ENCODE measurements around the gene NCF4.

NCF4 gene

DNA sequence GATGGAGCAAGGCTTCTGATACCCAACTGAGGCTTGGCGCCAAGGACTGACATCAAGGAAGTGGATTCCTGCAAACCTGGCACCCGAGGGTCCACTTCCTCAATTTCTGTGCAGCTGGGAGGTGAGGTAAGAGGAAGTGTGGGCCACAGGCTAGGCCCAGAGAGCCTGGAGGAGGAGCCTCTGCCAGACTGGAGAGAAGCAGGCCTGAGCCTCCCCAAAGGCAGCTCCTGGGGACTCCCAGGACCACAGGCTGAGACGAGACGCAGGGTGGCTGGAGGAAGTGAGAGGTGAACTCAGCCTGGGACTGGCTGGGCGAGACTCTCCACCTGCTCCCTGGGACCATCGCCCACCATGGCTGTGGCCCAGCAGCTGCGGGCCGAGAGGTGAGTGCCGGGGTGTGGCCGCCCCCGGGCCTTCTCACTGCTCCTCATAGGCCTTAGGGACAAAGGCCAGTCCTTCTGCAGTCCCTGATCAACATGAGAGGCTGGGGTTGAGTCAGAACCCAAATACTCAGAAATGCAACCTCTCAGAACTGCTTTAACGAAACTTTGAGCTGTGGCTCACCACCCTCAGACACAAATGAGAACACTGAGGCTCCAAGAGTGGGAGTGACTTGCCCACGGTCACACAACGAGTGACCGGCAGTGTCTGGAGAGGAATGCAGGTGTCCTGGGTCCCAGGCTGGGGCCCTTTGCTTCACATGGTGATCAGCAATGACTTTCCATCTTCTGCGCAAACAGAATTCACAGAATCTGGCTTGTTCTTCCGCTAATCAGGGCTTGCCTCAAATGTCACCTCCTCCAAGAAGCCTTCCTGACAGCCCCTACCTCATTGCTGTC lies at the start of gene NCF4:
Gene NCF4, plus strand, starts transcription at position 186 of the 839 bp plus-strand sequence. Its CDS starts 166 bp downstream, at position 352.
- peak in 28 of 56 donors; percentile 8 to 69 (median 26) for DNase-seq

DNA sequence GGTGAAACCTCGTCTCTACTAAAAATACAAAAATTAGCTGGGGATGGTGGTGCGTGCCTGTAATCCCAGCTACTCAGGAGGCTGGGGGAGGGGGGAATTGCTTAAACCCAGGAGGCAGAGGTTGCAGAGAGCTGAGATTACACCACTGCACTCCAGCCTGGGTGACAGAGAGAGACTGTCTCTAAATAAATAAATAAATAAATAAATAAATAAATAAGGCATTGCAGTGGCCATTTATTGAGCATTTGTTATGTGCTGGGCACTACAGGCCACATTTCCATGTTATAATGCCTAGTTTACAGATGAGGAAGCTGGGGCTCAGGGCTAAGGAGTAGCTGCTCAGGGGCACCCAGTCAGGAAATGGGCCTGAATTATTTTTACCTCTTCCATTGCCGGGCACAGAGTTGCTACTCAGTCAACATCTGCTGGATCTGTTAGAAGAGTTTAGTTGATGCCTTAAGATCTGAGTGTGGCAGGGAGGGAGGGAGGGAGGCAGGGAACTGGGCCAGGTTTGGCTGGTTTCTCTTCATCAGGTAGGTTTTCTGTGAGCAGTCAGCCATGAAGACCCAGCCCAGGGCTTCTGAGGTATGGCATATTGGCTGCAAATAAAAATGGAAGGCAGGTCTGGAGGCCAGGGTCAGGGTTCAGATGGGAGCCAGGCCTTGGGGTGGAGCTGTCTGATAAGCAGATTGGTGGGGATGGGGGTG lies 49.6 kb upstream of the NCF4 start:
- DNase-seq: no peak

DNA sequence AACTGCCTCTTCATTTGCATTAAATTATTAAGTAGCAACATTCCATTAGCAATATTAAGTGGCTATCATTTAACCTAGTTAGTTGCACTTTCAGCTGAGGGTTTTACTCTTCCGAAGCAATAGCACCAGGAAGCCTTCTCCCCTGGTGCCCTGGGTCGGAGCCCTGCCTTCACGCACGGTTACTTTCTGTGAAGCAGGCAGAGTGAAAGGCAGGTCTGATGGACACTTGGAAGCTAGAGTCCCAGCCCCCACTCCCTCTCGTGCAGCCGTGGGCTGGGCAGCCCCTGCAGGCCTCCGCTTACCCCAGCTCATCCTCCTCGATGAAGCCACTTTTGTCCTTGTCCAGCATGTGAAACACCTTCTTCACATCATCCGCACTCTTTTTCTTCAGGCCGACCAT lies 46.0 kb upstream of the NCF4 start:
- DNase-seq: no peak

DNA sequence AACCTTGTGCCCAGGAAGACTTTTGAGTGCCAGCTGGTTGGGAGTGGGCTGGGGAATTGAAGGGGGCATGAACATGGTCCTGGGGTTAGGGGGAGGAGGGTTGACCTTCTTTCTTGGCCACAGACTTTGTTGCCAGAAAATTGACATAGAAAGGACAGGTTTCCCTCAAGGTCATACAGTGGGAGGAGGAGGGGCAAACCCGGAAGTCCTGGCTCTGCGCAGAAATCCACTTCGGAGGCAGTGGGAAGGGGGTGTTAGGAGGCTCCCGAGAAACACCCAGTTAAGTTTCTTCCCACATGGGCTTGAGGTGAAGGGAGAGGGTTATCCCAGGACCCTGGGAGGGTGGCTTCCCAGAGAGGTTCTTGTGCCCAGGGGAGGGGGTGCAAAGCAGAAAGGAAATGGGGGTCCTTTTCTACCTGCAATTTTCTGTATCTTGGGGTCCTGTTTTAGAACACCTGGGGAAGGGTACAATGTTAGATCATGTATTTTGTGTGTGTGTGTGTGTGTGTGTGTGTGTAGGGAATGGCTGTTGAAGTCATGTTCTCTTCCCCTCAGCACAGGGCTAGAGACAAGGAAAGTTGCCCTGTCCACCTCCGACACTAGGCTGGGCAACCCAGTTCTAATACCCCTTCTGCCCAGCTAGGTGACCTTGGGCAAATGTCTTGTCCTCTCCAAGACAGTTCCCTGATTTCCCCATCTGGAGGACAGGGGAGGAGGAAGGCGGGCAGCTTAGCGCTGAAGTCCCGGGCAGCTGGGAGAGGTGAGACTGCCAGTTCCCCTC lies 45.1 kb upstream of the NCF4 start:
- DNase-seq: no peak

DNA sequence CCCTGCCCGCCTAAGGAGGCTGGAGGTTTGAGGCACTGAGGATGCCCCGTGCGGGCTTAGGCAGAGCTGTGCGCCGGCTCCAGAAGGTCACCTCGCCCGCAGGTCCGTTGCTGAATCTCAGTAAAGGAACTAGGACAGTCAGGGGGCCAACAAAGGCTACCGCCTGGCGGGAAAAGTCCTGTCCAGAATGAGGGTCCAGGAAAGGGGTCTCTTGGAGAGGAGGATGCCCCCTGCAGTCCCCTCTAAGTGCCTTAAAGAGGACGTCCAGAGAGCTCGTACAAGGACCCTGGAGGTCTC lies 44.5 kb upstream of the NCF4 start:
- DNase-seq: no peak

DNA sequence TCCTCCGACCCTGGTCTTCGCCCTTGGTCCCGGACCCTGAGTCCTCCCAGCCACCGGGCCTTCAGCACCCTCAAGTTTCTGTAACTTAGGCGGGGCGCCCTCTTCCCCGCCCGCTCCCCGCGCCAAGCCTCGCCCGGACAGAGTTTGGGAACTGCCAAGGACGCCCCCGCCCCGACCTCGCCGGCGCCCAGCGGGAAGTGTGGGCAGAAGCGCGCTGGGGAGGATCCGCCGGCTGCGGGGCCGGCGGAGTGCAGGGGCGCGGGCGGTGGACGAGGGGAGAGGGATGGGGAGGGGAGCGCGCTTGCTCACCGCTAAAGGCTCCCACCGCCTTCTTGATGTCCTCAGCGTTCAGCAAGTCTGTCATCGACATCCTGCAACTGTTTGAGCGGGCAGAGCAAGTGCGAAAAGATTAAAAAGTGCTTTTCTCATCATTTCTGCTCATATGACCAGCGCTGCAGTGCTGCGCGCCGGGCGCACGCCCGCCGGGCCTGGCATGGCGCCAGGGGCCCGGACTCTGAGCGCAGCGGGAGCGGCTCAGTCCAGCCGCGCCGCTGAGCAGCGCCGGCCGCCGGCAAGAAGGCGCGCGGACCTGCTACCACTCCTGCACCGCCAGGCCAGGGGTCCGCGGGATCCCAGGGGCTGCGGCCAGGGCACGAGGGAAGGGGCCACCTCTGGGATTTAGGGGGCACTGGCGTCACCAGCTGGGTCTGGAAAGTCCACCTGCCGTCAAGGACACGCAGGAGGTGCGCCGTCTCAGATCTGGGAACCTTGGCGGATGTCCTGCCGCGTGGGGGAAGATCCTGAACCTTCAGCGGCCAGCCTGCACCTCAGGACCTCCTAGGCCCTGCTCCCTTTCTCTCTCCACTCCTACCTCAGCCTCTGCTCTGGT lies 43.9 kb upstream of the NCF4 start, which contains the start of gene PVALB:
Gene PVALB, minus strand, starts transcription at position 400 of the 889 bp plus-strand sequence. Its CDS starts 30 bp downstream, at position 370.
- peak in 1 of 56 donors; percentile 12 for DNase-seq

DNA sequence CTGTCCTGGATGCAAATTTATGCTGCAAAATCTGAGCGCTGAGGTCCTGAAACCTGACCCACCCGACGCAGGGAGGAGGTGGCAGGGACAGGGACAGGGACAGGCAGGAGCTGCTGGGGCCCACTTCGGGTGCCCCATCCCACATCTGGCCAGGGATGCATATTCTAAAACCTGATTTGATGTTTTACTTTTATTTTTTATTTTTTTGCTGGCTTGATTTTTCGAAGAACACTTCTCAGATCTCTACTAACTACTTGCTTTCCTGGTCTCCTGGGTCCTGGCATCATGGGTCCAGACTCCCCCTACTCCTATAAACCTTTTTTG lies 43.3 kb upstream of the NCF4 start:
- no peak for DNase-seq

DNA sequence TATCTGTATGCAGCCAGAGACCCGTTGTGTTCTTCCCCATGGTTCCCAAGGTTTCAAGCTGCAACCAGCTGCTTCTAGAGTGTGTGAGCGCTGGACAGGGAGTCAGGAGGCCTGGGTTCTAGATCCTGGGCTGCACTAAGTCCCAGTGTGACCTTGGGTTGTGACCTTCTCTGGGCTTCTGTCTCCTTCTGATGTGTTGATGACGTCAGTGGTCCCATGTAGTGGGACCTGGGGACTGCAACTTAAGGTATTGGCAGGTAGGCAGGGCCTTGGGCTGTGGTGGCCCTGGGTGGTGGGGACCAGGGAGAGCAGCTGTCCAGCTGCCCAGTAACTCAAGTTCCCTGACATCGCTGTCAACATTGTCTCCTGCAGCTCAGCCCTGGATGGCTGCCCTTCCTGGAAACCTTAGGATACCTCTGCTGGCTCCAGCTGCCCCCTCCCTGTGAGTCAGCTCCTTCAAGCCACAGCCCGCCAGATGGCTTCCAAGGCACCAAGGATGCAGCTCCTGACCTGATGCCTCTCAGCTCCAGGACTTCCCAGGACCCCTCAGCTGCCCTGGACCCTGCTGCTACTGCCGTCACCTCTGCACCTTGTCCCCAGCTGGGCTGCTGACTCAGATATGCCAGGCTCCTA lies 42.7 kb upstream of the NCF4 start:
- DNase-seq: no peak

DNA sequence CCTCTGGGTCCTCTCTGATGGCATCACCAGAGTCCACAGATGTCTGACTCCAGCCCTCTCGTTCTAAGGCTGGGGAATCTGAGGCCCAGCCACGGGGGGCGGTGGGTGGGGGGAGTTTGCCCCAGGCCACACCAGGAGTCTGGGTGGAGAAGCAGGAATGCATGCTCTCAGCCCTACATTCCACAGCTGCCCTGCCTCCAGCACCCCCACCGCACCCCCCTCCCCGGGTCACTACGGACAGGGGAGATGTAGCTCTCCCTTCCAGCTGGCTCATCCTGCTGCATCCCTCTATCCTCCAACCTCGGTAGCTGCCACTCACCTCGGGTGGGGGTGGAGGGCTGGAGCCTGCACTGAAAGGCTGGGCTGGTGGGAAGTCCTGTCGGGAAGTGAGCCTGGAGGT lies 41.7 kb upstream of the NCF4 start:
- DNase-seq: no peak

DNA sequence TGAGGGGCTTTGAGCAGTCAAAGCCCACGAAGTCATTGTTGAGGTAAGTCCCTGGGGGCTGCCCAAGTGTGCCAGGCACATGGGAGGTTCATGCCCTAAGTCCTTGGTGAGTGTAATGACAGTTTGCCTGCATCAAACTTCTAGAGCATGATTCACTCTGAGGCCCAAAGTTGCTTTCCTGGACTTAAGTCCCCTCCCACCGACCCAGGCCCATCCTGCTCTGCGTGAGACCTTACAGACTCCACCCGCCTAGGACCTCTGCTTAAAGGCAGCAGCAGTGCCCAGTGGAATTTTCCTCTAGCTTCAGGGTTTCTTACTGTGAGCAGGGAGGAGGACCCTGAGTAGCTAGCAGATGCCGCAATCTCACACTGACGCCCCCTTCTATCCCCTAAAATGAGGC lies 38.2 kb upstream of the NCF4 start:
- DNase-seq: no peak

DNA sequence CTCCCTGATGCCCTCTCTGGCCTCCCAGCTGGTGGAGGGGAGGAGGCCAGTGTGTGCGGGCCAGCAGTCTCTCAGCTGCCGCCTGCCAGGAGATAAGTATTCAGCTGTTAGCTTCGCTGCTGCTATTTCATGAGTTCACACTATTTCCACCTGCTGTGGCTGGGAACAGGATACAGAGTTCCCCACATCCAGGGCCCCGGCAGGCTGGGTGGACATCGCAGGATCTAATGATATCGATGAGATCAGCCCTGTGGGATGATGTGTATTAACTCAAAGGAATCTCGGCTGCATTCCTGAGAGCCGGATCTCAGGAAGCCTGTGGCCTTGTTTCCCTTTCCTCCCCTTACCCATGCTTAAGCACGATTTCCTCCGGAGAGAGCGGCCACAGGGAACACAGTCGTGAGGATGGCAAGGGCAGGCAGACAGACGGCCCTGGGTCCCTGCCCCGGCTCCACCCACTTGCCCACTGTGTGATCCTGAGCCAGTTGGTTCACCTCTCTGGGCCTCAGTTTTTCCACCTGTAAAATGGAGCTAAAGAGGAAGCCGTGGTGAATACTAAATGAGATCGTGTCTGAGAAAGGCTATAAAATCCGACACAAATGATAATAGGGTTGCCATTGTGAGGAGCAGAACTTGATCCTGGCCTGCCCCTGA lies 37.5 kb upstream of the NCF4 start:
- DNase-seq: no peak

DNA sequence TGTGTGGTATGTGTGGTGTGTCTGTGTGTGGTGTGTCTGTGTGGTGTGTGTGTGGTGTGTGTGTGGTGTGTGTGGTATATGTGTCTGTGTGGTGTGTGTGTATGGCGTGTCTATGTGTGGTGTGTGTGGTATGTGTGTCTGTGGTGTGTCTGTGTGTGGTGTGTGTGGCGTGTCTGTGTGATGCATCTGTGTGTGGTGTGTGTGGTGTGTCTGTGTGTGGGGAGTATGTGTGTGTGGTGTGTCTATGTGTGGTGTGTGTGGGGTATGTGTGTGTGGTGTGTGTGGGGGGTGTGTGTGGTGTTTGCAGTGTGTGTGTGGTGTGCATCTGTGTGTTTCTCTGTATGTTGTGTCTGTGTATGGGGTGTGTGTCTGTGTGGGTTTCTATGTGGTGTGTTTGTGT lies 36.2 kb upstream of the NCF4 start:
- no peak for DNase-seq

DNA sequence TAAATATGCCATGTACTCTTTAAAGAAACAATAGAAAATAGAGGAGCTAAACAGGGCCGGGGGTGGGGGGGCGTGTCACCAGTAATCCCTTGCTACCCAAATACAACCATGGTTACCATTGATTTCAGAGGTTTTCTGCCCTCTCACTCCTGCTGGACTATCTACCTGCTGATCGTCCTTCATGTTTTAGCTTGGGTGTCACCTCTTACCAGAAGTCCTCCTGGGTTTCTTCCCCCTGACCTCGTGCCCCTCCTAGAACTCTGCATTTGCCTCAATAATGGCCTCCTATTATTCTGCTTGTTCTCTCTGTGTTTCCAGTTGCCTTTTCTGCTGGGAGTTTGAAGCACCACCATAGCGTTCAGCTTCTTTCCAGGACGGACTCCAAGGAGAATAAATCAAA lies 34.5 kb upstream of the NCF4 start:
- DNase-seq: no peak

DNA sequence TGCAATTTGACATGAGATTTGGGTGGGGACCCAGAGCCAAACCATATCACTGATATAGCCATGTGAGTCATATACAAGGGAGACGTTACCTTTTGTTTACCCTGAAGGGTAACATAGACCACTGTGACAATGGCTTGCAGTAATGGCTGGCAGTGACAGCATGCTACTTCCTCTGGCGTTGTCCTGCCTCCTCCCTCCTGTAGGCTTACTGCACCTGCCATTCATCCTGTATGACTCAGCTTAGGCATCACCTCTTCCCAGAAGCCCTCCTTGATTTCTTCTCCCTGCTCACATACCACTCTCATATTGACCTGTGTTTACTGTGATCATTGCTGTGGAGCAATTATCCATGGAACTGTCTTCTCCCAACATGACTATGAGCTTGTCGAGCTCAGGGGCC lies 32.0 kb upstream of the NCF4 start:
- no peak for DNase-seq

DNA sequence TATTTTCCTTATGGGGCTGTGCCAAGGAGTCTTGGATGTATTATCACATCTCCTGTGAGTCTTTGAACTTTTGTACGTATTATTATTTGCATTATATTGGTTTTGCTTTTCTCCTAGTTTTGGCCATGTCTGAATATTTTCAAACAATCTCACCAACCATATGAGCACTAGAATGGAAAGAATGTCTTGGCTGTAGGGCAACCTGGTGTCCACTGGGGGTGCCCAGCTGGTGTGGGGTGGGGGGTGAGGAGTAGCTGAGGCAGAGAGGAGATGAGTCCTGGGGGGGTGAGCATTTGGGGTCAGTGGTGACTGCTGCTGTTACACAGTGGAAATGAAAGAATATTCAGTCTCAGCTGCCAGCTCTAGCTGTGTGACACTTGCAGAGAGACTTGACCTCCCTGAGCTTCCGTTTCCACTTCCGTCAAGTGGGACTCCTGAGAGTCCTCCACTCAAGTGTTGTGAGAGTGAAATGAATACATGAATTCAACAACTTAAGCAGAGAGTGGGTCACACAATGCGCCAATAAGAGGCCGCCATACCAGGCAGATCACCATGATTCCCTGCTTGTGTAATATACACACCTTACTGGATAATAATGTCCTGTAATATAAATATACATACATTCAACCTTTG lies 31.3 kb upstream of the NCF4 start:
- DNase-seq: no peak

DNA sequence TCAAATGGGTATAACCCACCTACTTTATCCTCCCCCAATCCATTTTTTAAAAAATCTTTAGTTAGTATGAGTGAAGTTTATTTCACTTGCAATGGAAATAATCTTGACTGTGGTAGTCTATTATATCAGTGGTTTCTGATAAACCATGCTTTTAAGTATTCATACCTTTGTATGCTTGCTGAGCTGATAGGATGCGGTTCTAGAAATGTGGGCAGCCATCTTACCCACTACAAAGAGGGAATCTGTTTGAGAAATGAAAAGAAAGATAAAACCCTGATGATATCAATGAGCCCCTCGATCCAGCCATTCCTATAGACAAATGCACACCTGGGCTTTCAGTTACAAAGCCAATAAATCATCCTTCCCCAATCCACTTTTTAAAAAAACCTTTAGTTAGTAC lies 30.2 kb upstream of the NCF4 start:
- no peak for DNase-seq

DNA sequence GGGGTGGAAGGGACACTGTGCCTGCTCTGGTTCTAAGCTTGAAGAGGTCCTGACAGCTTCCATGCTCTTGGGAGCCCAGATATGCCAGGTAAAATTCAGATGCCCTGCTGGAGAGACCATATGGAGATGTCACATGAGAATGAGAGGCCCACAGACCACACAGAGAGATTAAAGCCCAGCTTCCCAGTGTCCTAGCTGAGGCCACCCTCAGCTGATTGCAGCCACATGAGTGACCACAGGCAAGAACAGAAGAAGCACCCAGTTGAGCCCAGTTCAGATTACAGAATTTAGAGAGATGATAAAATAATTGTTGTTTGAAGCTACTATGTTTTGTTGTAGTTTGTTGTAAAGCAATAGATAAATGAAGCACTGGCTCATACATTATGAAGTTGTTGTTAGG lies 29.6 kb upstream of the NCF4 start:
- no peak for DNase-seq

DNA sequence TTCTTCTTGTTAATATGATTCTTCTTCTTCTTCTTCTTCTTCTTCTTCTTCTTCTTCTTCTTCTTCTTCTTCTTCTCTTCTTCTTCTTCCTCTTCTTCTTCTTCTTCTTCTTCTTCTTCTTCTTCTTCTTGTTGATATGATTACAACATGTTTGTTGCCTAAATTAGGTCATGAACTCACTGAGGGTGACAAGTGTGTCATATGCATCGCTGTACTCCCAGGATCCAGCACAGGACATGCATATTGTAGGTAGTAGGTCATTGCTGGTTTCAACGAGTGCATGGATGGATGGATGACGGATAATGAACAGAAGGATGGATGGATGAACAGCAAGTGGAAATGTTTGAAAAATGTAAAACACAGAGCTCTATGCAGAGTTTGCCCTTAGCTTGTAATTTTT lies 29.1 kb upstream of the NCF4 start:
- DNase-seq: no peak

DNA sequence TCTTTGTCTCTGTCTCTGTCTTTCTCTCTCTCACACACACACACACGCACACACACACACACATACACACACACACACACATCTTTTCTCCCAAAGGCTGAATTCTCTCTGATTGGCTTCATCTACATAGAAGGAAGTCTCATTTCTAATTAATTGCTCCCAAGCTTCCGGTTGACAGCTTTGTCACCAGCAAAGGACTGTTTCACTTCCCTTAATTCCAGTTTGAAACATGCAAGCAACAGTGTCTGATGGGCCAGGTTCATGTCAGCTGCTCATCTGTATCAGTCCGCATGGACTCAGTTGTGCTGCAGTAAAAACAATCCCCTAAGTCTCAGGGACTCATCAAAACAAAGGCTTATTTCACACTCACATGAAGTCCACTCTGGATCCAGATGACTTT lies 27.7 kb upstream of the NCF4 start:
- DNase-seq: no peak

DNA sequence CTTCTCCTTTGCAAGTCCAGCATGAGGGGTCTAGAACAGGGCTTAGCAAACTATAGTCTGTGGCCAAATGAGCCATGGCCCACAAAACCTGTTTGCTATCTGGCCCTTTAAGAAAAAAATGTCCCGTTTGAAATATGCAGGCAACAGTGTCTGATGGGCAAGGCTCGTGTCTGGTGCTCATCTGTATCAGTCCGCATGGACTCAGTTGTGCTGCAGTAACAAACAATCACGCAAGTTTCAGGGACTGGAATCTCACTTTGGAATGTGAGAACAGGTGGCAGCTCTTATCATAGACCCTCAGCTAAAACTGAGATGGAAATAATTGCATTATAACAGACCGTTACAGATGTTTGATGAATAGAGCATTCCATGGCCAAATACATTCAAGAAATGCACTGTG lies 24.9 kb upstream of the NCF4 start:
- no peak for DNase-seq
